HEK293 (cell line): ENCODE results near the gene SSB.

Source experiments
- CTCF ChIA-PET: fragments of 350-600 bp; formaldehyde crosslinking; extraction: SDS; loops from one replicate; lab custom pipeline; 2021; ENCODE audit warnings: antibody characterized with exemption; lab: Yijun Ruan, JAX
- POLR2A ChIA-PET: fragments of 300-600 bp; formaldehyde crosslinking; extraction: SDS; loops from one replicate; lab custom pipeline; 2020; ENCODE audit warnings: antibody characterized with exemption, inconsistent platforms; lab: Yijun Ruan, JAX
- H3K27ac ChIP-seq: fragments of 200-500 bp; sonication (Bioruptor generic); 2 replicates; pipeline ENCODE4 v1.5.1; 2014; ENCODE audit warnings: low read depth, low read length, control low read depth, inconsistent platforms; ENCODE audit errors: extremely low read depth
- H3K36me3 ChIP-seq, 2 experiments: fragments of 200-500 bp in 1 of 2; sonication (Bioruptor generic) in 1 of 2; 1 replicate in 1 of 2; 2 replicates in 1 of 2; pipeline ENCODE4 v1.5.1; 2014 to 2017; ENCODE audit warnings: inconsistent platforms in 2 of 2, low read length in 2 of 2; ENCODE audit not compliant: control insufficient read depth in 2 of 2, insufficient read depth in 1 of 2
- H3K4me1 ChIP-seq: fragments of 200-500 bp; sonication (Bioruptor generic); 2 replicates; pipeline ENCODE4 v1.5.1; 2014; ENCODE audit warnings: mild to moderate bottlenecking, low read length, inconsistent platforms; ENCODE audit not compliant: control insufficient read depth, insufficient read depth
- H3K4me3 ChIP-seq: 2 replicates; pipeline ENCODE4 v1.5.1; 2011; ENCODE audit warnings: low read depth, mild to moderate bottlenecking, control low read depth, low read length, moderate library complexity
- H3K9me3 ChIP-seq: fragments of 200-500 bp; sonication (Bioruptor generic); 2 replicates; pipeline ENCODE4 v1.5.1; 2014; ENCODE audit warnings: low read depth, low read length, inconsistent platforms; ENCODE audit not compliant: control insufficient read depth, insufficient read depth
- BCL11B ChIP-seq: fragments of 450-650 bp; formaldehyde crosslinking; IDR thresholded peaks from 2 replicates; pipeline ENCODE4 v1.5.1; 2016; ENCODE audit warnings: low read depth, missing biosample characterization, missing genetic modification characterization
- IKZF3 ChIP-seq: fragments of 450-650 bp; IDR thresholded peaks from 2 replicates; pipeline ENCODE4 v1.5.0; 2018; ENCODE audit warnings: missing biosample characterization, mild to moderate bottlenecking, missing genetic modification characterization, moderate library complexity
- KLF1 ChIP-seq: fragments of 450-650 bp; formaldehyde crosslinking; IDR thresholded peaks from 2 replicates; pipeline ENCODE4 v1.5.1; 2016; ENCODE audit warnings: missing biosample characterization, missing genetic modification characterization
- SCRT2 ChIP-seq: fragments of 450-650 bp; formaldehyde crosslinking; IDR thresholded peaks from 2 replicates; pipeline ENCODE4 v1.5.1; 2016; ENCODE audit warnings: missing biosample characterization, missing genetic modification characterization
- ZNF24 ChIP-seq: fragments of 450-650 bp; formaldehyde crosslinking; IDR thresholded peaks from 2 replicates; pipeline ENCODE4 v1.5.1; 2016; ENCODE audit warnings: missing biosample characterization, missing genetic modification characterization
- ZNF37A ChIP-seq: fragments of 450-650 bp; IDR thresholded peaks from 2 replicates; pipeline ENCODE4 v1.5.1; 2018; ENCODE audit warnings: missing biosample characterization, missing genetic modification characterization
- ZNF544 ChIP-seq: fragments of 450-650 bp; formaldehyde crosslinking; IDR thresholded peaks from 2 replicates; pipeline ENCODE4 v1.5.0; 2017; ENCODE audit warnings: missing biosample characterization, missing genetic modification characterization
- ZNF561 ChIP-seq: fragments of 450-650 bp; IDR thresholded peaks from 2 replicates; pipeline ENCODE4 v1.5.1; 2018; ENCODE audit warnings: missing biosample characterization, missing genetic modification characterization, borderline replicate concordance
- ZNF677 ChIP-seq: fragments of 450-650 bp; IDR thresholded peaks from 2 replicates; pipeline ENCODE4 v1.5.0; 2018; ENCODE audit warnings: missing biosample characterization, mild to moderate bottlenecking, missing genetic modification characterization, moderate library complexity
- TF ChIP-seq, protein P1 (sequence below): fragments of 450-650 bp; formaldehyde crosslinking; IDR thresholded peaks from 2 replicates; pipeline ENCODE4 v1.5.1; 2016; ENCODE audit warnings: missing biosample characterization, missing genetic modification characterization
- TF ChIP-seq, protein P2 (sequence below): fragments of 450-650 bp; formaldehyde crosslinking; IDR thresholded peaks from 2 replicates; pipeline ENCODE4 v1.5.1; 2016; ENCODE audit warnings: missing biosample characterization, missing genetic modification characterization
- TF ChIP-seq, protein P3 (sequence below): fragments of 450-650 bp; IDR thresholded peaks from 2 replicates; pipeline ENCODE4 v1.5.1; 2018; ENCODE audit warnings: missing biosample characterization, mild to moderate bottlenecking, missing genetic modification characterization

The SSB gene

DNA sequence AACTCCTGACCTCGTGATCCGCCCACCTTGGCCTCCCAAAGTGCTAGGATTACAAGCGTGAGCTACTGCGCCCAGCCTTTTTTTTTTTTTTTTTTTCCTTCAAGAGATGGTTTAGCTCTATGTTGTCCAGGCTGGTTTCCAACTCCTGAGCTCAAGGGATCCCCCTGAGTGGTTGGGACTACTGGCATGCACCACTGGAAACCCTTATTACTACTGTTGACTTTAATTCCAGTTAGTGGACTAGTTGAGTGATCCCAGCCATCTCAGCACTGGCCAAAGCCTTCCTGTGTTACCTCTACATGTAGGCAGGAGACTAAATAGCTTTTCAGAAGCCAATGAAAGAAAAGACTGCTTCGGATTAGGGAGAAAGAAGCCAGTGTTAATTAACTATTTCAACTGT lies 8.1 kb upstream of the SSB start:
- TF ChIP-seq ZNF544 (no peak), BCL11B (no peak), ZNF37A (tag by site-specific recombination) (no peak), ZNF24 (tag by site-specific recombination) (no peak)
- TF ChIP-seq, protein P1, sequence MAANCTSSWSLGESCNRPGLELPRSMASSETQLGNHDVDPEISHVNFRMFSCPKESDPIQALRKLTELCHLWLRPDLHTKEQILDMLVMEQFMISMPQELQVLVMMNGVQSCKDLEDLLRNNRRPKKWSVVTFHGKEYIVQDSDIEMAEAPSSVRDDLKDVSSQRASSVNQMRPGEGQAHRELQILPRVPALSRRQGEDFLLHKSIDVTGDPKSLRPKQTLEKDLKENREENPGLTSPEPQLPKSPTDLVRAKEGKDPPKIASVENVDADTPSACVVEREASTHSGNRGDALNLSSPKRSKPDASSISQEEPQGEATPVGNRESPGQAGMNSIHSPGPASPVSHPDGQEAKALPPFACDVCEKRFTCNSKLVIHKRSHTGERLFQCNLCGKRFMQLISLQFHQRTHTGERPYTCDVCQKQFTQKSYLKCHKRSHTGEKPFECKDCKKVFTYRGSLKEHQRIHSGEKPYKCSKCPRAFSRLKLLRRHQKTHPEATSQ (tag by site-specific recombination), result no peak
- TF ChIP-seq, protein P2, sequence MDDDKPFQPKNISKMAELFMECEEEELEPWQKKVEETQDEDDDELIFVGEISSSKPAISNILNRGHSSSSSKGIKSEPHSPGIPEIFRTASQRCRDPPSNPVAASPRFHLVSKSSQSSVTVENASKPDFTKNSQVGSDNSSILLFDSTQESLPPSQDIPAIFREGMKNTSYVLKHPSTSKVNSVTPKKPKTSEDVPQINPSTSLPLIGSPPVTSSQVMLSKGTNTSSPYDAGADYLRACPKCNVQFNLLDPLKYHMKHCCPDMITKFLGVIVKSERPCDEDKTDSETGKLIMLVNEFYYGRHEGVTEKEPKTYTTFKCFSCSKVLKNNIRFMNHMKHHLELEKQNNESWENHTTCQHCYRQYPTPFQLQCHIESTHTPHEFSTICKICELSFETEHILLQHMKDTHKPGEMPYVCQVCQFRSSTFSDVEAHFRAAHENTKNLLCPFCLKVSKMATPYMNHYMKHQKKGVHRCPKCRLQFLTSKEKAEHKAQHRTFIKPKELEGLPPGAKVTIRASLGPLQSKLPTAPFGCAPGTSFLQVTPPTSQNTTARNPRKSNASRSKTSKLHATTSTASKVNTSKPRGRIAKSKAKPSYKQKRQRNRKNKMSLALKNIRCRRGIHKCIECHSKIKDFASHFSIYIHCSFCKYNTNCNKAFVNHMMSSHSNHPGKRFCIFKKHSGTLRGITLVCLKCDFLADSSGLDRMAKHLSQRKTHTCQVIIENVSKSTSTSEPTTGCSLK, result no peak
- no peaks in the 10 kb centered on the region for H3K36me3 ChIP-seq
- H3K4me1 ChIP-seq, result no peaks in the 10 kb centered on the region
- POLR2A ChIA-PET, result interaction anchor here (0.6 to 1.6 kb wide), 3 partner anchors 8 to 152 kb away, joined by 3 to 4 read pairs (median 3); partner anchors contain the start of gene SSB
- H3K9me3 ChIP-seq, result no peaks in the 10 kb centered on the region
- CTCF ChIA-PET, result interaction anchor here (0.6 to 1.2 kb wide), 5 partner anchors 14 to 366 kb away, joined by 3 to 5 read pairs (median 3); no protein-coding TSS in a partner anchor
- H3K27ac ChIP-seq, result no peak overlapping the region
- H3K4me3 ChIP-seq, result no peak overlapping the region

DNA sequence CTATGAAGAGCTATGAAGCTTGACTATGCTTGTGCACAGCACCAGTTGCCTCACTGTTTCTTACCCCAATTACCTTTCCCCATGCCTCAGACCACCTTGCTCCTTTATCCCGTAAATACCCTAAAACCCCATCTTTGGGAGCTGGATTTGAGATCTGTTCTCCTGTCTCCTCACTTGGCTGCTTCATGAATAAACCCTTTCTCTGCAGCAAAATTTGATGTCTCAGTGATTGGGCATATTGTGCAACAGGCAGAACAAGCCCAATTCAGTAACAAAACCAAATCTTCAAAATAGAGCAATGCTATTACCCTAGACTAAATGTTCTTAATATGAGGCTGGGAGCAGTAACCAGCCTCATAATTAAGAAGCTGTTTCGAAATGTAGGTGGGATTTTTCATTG lies 3.5 kb upstream of the SSB start:
- H3K4me3 ChIP-seq, result no peak overlapping the region
- no peak overlapping the region for H3K27ac ChIP-seq
- TF ChIP-seq, protein P3, sequence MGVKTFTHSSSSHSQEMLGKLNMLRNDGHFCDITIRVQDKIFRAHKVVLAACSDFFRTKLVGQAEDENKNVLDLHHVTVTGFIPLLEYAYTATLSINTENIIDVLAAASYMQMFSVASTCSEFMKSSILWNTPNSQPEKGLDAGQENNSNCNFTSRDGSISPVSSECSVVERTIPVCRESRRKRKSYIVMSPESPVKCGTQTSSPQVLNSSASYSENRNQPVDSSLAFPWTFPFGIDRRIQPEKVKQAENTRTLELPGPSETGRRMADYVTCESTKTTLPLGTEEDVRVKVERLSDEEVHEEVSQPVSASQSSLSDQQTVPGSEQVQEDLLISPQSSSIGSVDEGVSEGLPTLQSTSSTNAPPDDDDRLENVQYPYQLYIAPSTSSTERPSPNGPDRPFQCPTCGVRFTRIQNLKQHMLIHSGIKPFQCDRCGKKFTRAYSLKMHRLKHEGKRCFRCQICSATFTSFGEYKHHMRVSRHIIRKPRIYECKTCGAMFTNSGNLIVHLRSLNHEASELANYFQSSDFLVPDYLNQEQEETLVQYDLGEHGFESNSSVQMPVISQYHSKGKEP, result no peak
- peak; percentile 35; the same call in 1 of the 2 replicates for TF ChIP-seq SCRT2
- ChIA-PET CTCF (interaction anchor here (0.8 to 1.1 kb wide), 2 partner anchors 26 to 267 kb away, joined by 3 to 4 read pairs; no protein-coding TSS in a partner anchor), POLR2A (interaction anchor here (1.2 kb wide), 1 partner anchor 33 kb away, joined by 4 read pairs; no protein-coding TSS in a partner anchor)
- H3K9me3 ChIP-seq, result no peaks in the 10 kb centered on the region
- H3K4me1 ChIP-seq, result no peaks in the 10 kb centered on the region
- no peaks in the 10 kb centered on the region for H3K36me3 ChIP-seq

DNA sequence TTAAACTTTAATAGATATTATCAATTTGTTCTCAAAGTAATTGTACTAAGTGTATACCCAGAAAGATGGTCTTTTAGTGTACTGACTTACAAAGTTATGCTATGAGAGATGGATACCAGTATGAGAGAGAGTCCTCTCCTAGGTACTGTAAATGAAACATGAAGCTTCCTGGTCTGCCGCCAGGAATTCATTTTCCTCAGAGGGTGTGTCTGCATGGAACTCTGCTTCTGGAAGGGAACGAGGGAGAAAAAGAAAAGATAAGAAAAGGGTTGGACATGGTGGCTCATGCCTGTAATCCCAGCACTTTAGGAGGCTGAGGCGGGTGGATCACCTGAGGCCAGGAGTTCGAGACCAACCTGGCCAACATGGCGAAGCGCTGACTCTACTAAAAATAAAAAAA lies 2.2 kb upstream of the SSB start:
- H3K36me3 ChIP-seq, result peaks cover 5 to 8% of the 10 kb centered on the region in 2 experiments
- no peak overlapping the region for H3K4me3 ChIP-seq
- ChIA-PET POLR2A (no interaction called here), CTCF (interaction anchor here (0.5 kb wide), 1 partner anchor 399 kb away, joined by 4 read pairs; no protein-coding TSS in a partner anchor)
- no peak overlapping the region for H3K27ac ChIP-seq
- no peaks in the 10 kb centered on the region for H3K4me1 ChIP-seq
- TF ChIP-seq KLF1 (tag by site-specific recombination) (peak; percentile 43; the same call in 1 of the 2 replicates), ZNF561 (no peak)
- H3K9me3 ChIP-seq, result no peaks in the 10 kb centered on the region

DNA sequence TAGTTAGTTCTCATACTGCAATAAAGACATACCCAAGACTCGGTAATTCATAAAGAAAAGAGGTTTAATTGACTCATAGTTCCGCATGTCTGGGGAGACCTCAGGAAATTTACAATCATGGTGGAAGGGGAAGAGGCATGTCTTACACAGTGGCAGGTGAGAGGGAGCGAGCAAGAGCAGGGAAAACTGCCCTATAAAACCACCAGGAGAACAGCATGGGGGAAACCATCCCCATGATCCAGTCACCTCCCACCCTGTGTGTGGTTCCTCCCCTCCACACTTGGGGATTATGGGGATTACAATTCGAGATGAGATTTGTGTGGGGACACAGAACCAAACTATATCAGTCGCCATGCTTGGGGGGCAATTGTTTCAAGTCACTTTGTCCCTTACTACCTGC lies 1.1 kb upstream of the SSB start:
- ChIA-PET POLR2A (interaction anchor here (2.2 kb wide), 1 partner anchor 64 kb away, joined by 5 read pairs; the partner anchor contains the start of gene KLHL23), CTCF (no interaction called here)
- no peaks in the 10 kb centered on the region for H3K4me1 ChIP-seq
- no peak overlapping the region for H3K27ac ChIP-seq
- H3K4me3 ChIP-seq, result no peak overlapping the region
- no peak for TF ChIP-seq IKZF3 (tag by site-specific recombination)
- TF ChIP-seq ZNF677, result 0 out of 2 replicates have a peak, but pooled peaks have one; percentile 62
- H3K36me3 ChIP-seq, result peaks cover 17 to 19% of the 10 kb centered on the region in 2 experiments
- H3K9me3 ChIP-seq, result no peaks in the 10 kb centered on the region
